ENCODE data around the gene OR6N1. TPM values are rescaled to one million over a fixed set of nuclear protein-coding genes. Genes with fewer than 3 reads are reported as not detected.

Gene OR6N1
- total and polyA plus RNA-seq, 12 donors = not detected

GRCh38 chr1:158818560-158818959 lies 46.6 kb upstream of the OR6N1 start:
- Histone ChIP-seq H3K36me3 (no peaks in the 10 kb centered on the region), H3K9me3 (no peaks in the 10 kb centered on the region), H3K27me3 (no peaks in the 10 kb centered on the region), H3K4me3 (no peak overlapping the region), H3K4me1 (peaks cover 0 to 34% (median 0%) of the 10 kb centered on the region in 9 donors), H3K27ac (peak overlapping the region in 1 of 10 donors; percentile 80)
- intact Hi-C loops (cut with DNase I) = no loop called here
- TF ChIP-seq CTCF (IDR thresholded peaks at IDR 0.05) = no peak
- ATAC-seq (peak in 1 of 8 donors; percentile 34), DNase-seq (no peak)
- WGBS, 2 donors = 89 to 90% methylated on average over 1 of the region's 1 CpG

- 84 to 92% methylated on average over 1 of the region's 1 CpG for WGBS, 2 donors
- no peak overlapping the region for H3K27ac ChIP-seq
- DNase-seq (no peak), ATAC-seq (no peak)
- no peaks in the 10 kb centered on the region for H3K27me3 ChIP-seq
- no peaks in the 10 kb centered on the region for H3K9me3 ChIP-seq
- no peak for TF ChIP-seq CTCF (IDR thresholded peaks at IDR 0.05)
- peaks cover 0 to 62% (median 0%) of the 10 kb centered on the region in 9 donors for H3K4me1 ChIP-seq
- H3K4me3 ChIP-seq = no peak overlapping the region
- H3K36me3 ChIP-seq = no peaks in the 10 kb centered on the region
- intact Hi-C loops (cut with DNase I) = no loop called here
Observed at GRCh38 chr1:158814970-158815369, 43.0 kb upstream of the OR6N1 start.

GRCh38 chr1:158813164-158813563 lies 41.2 kb upstream of the OR6N1 start:
- no peaks in the 10 kb centered on the region for H3K27me3 ChIP-seq
- no peak for ATAC-seq
- H3K36me3 ChIP-seq = no peaks in the 10 kb centered on the region
- 73 to 81% methylated on average over 3 of the region's 3 CpGs for WGBS, 2 donors
- peak overlapping the region in 1 of 10 donors; percentile 65 for H3K27ac ChIP-seq
- H3K4me3 ChIP-seq = no peak overlapping the region
- peaks cover 0 to 55% (median 0%) of the 10 kb centered on the region in 9 donors for H3K4me1 ChIP-seq
- TF ChIP-seq CTCF (IDR thresholded peaks at IDR 0.05) = no peak
- DNase-seq = no peak
- intact Hi-C loops (cut with DNase I) = no loop called here
- H3K9me3 ChIP-seq = no peaks in the 10 kb centered on the region

GRCh38 chr1:158812336-158812735 lies 40.3 kb upstream of the OR6N1 start:
- Histone ChIP-seq H3K27me3 (no peaks in the 10 kb centered on the region), H3K4me1 (peaks cover 0 to 48% (median 0%) of the 10 kb centered on the region in 9 donors)

More at GRCh38 chr1:158812336-158812735, 40.3 kb upstream of the OR6N1 start:
- TF ChIP-seq CTCF (IDR thresholded peaks at IDR 0.05) = no peak
- Histone ChIP-seq H3K4me3 (no peak overlapping the region), H3K36me3 (no peaks in the 10 kb centered on the region), H3K9me3 (no peaks in the 10 kb centered on the region), H3K27ac (peak overlapping the region in 1 of 10 donors; percentile 65)
- no peak for ATAC-seq
- intact Hi-C loops (cut with DNase I) = no loop called here
- WGBS, 2 donors = 75 to 83% methylated on average over 2 of the region's 2 CpGs
- no peak for DNase-seq

Data from heart right ventricle (tissue), 16 donors.